ENCODE measurements around the gene CGA.

CGA gene

GRCh38 chr6:87104667-87105066 lies 9.8 kb upstream of the CGA start:
- TF ChIP-seq CTCF (IDR thresholded peaks at IDR 0.05; ENCODE audit: extremely low read depth, insufficient read depth, missing control alignments), result no peak
- in situ Hi-C loops (cut with MboI; ENCODE audit: low pct_unique_long_range_greater_than_20kb, low sequenced_read_pairs, unreplicated experiment), result no loop called here
- DNase-seq (ENCODE audit: low spot score), result no peak

GRCh38 chr6:87103977-87104601 lies 9.2 kb upstream of the CGA start:
- no peak for DNase-seq (ENCODE audit: low spot score)
- in situ Hi-C loops (cut with MboI; ENCODE audit: low pct_unique_long_range_greater_than_20kb, low sequenced_read_pairs, unreplicated experiment), result no loop called here
- no peak for TF ChIP-seq CTCF (IDR thresholded peaks at IDR 0.05; ENCODE audit: extremely low read depth, insufficient read depth, missing control alignments)

GRCh38 chr6:87102151-87102621 lies 7.3 kb upstream of the CGA start:
- in situ Hi-C loops (cut with MboI; ENCODE audit: low pct_unique_long_range_greater_than_20kb, low sequenced_read_pairs, unreplicated experiment), result no loop called here
- TF ChIP-seq CTCF (IDR thresholded peaks at IDR 0.05; ENCODE audit: extremely low read depth, insufficient read depth, missing control alignments), result no peak
- no peak for DNase-seq (ENCODE audit: low spot score)

GRCh38 chr6:87101067-87101466 lies 6.2 kb upstream of the CGA start:
- TF ChIP-seq CTCF (IDR thresholded peaks at IDR 0.05; ENCODE audit: extremely low read depth, insufficient read depth, missing control alignments), result no peak

GRCh38 chr6:87100216-87100615 lies 5.3 kb upstream of the CGA start:
- in situ Hi-C loops (cut with MboI; ENCODE audit: low pct_unique_long_range_greater_than_20kb, low sequenced_read_pairs, unreplicated experiment), result no loop called here
- DNase-seq (ENCODE audit: low spot score), result no peak
- no peak for TF ChIP-seq CTCF (IDR thresholded peaks at IDR 0.05; ENCODE audit: extremely low read depth, insufficient read depth, missing control alignments)

More at GRCh38 chr6:87101067-87101466, 6.2 kb upstream of the CGA start:
- no peak for DNase-seq (ENCODE audit: low spot score)
- in situ Hi-C loops (cut with MboI; ENCODE audit: low pct_unique_long_range_greater_than_20kb, low sequenced_read_pairs, unreplicated experiment), result no loop called here

GRCh38 chr6:87099472-87099871 lies 4.6 kb upstream of the CGA start:
- in situ Hi-C loops (cut with MboI; ENCODE audit: low pct_unique_long_range_greater_than_20kb, low sequenced_read_pairs, unreplicated experiment), result no loop called here
- no peak for DNase-seq (ENCODE audit: low spot score)
- no peak for TF ChIP-seq CTCF (IDR thresholded peaks at IDR 0.05; ENCODE audit: extremely low read depth, insufficient read depth, missing control alignments)
